ENCODE data around the gene MEF2C.

The MEF2C gene

GRCh38 chr5:88708682-88709398 is 174.1 kb downstream of the MEF2C start:
- DNase-seq = no peak

- no peak for DNase-seq
Observed at GRCh38 chr5:88708021-88708420, 175.0 kb downstream of the MEF2C start.

GRCh38 chr5:88707216-88707965 is 175.6 kb downstream of the MEF2C start:
- DNase-seq = no peak

- no peak for DNase-seq
Observed at GRCh38 chr5:88702332-88702731, 180.7 kb downstream of the MEF2C start.

GRCh38 chr5:88700121-88700520 is 182.9 kb downstream of the MEF2C start:
- DNase-seq = no peak

- no peak for DNase-seq
Observed at GRCh38 chr5:88698290-88698689, 184.7 kb downstream of the MEF2C start.

- no peak for DNase-seq
Observed at GRCh38 chr5:88696466-88696865, 186.5 kb downstream of the MEF2C start.

GRCh38 chr5:88695931-88696330 is 187.1 kb downstream of the MEF2C start:
- no peak for DNase-seq

- no peak for DNase-seq
Observed at GRCh38 chr5:88695232-88695631, 187.8 kb downstream of the MEF2C start.

GRCh38 chr5:88694023-88694679 is 188.8 kb downstream of the MEF2C start:
- no peak for DNase-seq

GRCh38 chr5:88693071-88693932 is 189.7 kb downstream of the MEF2C start:
- no peak for DNase-seq

GRCh38 chr5:88691945-88692868 is 190.8 kb downstream of the MEF2C start:
- DNase-seq = no peak

GRCh38 chr5:88691230-88691582 is 191.8 kb downstream of the MEF2C start:
- no peak for DNase-seq

GRCh38 chr5:88690409-88691229 is 192.4 kb downstream of the MEF2C start:
- peak; percentile 54 for DNase-seq

GRCh38 chr5:88689668-88690408 is 193.1 kb downstream of the MEF2C start:
- DNase-seq = peak; percentile 31

GRCh38 chr5:88688984-88689667 is 193.9 kb downstream of the MEF2C start:
- DNase-seq = no peak

GRCh38 chr5:88688156-88688983 is 194.6 kb downstream of the MEF2C start:
- DNase-seq = no peak

- no peak for DNase-seq
Observed at GRCh38 chr5:88687373-88687911, 195.5 kb downstream of the MEF2C start.

Measured in fibroblast of skin of scalp (primary cell).